Esophagus muscularis mucosa (tissue), 4 donors: ENCODE measurements around the gene GLRX2. TPM values are rescaled to one million over a fixed set of nuclear protein-coding genes. Genes with fewer than 3 reads are reported as not detected.

Experiments
- DNase-seq: peaks from one replicate; pipeline ENCODE4 v3.0.0-alpha.2; 2017; ENCODE audit errors: extremely low spot score
- H3K27ac ChIP-seq, 4 donors: fragments of 200-600 bp; sonication (generic); replicated peaks in 1 of 4; 1 replicate in 3 of 4; 2 replicates in 1 of 4; pipeline ENCODE4 v1.5.1; 2016 to 2019; ENCODE audit warnings: mild to moderate bottlenecking in 1 of 4
- H3K27me3 ChIP-seq, 4 donors: fragments of 200-600 bp; sonication (generic); one replicate each; pipeline versions ENCODE4 v1.5.1 to v1.6.0; 2016 to 2019
- H3K36me3 ChIP-seq, 4 donors: fragments of 200-600 bp; sonication (generic); one replicate each; pipeline ENCODE4 v1.5.1; 2016 to 2019
- H3K4me1 ChIP-seq, 4 donors: fragments of 200-600 bp; sonication (generic); one replicate each; pipeline ENCODE4 v1.5.1; 2016 to 2019
- H3K4me3 ChIP-seq, 4 donors: fragments of 200-600 bp; sonication (generic); 1 replicate in 2 of 4; 2 replicates in 2 of 4; pipeline ENCODE4 v1.5.1; 2016 to 2019; ENCODE audit warnings: mild to moderate bottlenecking in 4 of 4, moderate library complexity in 1 of 4
- H3K9me3 ChIP-seq, 4 donors: fragments of 200-600 bp; sonication (generic); 1 replicate in 3 of 4; 2 replicates in 1 of 4; pipeline ENCODE4 v1.5.1; 2016 to 2019
- EP300 ChIP-seq: sonication (generic); formaldehyde crosslinking; IDR thresholded peaks from one replicate; pipeline ENCODE4 v1.6.1; 2017; ENCODE audit warnings: antibody characterized with exemption
- POLR2A ChIP-seq: fragments of 450-650 bp; IDR thresholded peaks from one replicate; pipeline ENCODE4 v1.6.1; 2017; ENCODE audit warnings: antibody characterized with exemption, moderate library complexity, mild to moderate bottlenecking, low read depth
- POLR2AphosphoS5 ChIP-seq, 2 donors: sonication (generic); formaldehyde crosslinking; IDR thresholded peaks; one replicate each; pipeline ENCODE4 v1.6.1; 2017; ENCODE audit warnings: antibody characterized with exemption in 2 of 2
- WGBS: methylation state at CpG from one replicate; pipeline ENCODE4 v1.1.5; 2018; 5-methylcytosine and 5-hydroxymethylcytosine counted together
- intact Hi-C: fragments of 100-400 bp; cut with DNase I; formaldehyde crosslinking; loops from one replicate; pipeline ENCODE4 v1.15.1; 2023
- total RNA-seq, 4 donors: library from RNA; depleted of rRNA; stranded (reverse); fragments of >200 nt; gene quantifications; one replicate each; pipeline versions ENCODE4 v1.1.0 to v1.2.1, GENCODE V29; 2016
- TF ChIP-seq, protein P1 (sequence below), 3 experiments: fragments of 200-600 bp in 2 of 3; fragments of 450-650 bp in 1 of 3; sonication (generic) in 2 of 3; IDR thresholded peaks; one replicate each; pipeline ENCODE4 v1.5.1; 2017 to 2019; ENCODE audit warnings: antibody characterized with exemption in 3 of 3, mild to moderate bottlenecking in 2 of 3, moderate library complexity in 1 of 3

Gene GLRX2
- total RNA-seq, 4 donors from 2014 or later: 8.1 to 12.1 (median 10.0) TPM

DNA sequence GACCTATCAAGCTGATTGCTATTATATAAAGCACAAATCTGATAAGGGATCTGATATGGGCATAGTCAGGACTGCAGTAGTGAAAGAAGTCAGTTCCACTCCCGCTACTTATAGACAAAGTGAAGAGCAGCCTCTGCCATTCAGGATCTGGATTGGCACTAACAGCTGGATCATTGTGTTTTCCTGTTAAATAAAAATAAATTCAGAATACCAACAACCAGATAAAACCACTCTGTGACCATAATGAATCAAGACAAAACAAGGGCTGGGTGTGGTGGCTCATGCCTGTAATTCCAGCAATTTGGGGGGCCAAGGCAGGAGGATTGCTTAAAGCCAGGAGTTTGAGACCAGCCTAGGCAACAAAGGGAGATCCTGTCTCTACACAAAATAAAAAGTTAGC is 5.0 kb upstream of the GLRX2 start:
- 93% methylated on average over 1 of the region's 1 CpG for WGBS
- intact Hi-C loops: loop anchor here (10.0 kb wide), 1 partner anchor 505 kb away; no protein-coding TSS in a partner anchor
- H3K9me3 ChIP-seq: no peaks in the 10 kb centered on the region
- peaks cover 14 to 28% (median 26%) of the 10 kb centered on the region in 4 donors for H3K4me1 ChIP-seq
- no peak overlapping the region for H3K27ac ChIP-seq
- no peak overlapping the region for H3K4me3 ChIP-seq
- no peaks in the 10 kb centered on the region for H3K36me3 ChIP-seq
- TF ChIP-seq POLR2AphosphoS5 (IDR thresholded peaks at IDR 0.05): no peak
- no peak for TF ChIP-seq EP300
- TF ChIP-seq, protein P1, sequence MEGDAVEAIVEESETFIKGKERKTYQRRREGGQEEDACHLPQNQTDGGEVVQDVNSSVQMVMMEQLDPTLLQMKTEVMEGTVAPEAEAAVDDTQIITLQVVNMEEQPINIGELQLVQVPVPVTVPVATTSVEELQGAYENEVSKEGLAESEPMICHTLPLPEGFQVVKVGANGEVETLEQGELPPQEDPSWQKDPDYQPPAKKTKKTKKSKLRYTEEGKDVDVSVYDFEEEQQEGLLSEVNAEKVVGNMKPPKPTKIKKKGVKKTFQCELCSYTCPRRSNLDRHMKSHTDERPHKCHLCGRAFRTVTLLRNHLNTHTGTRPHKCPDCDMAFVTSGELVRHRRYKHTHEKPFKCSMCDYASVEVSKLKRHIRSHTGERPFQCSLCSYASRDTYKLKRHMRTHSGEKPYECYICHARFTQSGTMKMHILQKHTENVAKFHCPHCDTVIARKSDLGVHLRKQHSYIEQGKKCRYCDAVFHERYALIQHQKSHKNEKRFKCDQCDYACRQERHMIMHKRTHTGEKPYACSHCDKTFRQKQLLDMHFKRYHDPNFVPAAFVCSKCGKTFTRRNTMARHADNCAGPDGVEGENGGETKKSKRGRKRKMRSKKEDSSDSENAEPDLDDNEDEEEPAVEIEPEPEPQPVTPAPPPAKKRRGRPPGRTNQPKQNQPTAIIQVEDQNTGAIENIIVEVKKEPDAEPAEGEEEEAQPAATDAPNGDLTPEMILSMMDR (IDR thresholded peaks at IDR 0.05): no peak
- no peak for TF ChIP-seq POLR2A
- no peaks in the 10 kb centered on the region for H3K27me3 ChIP-seq
- DNase-seq: no peak

GRCh38 chr1:193109619-193110018 is 4.4 kb upstream of the GLRX2 start:
- H3K9me3 ChIP-seq: no peaks in the 10 kb centered on the region
- H3K27ac ChIP-seq: no peak overlapping the region
- WGBS: 93% methylated on average over 1 of the region's 1 CpG
- DNase-seq: no peak
- no peaks in the 10 kb centered on the region for H3K36me3 ChIP-seq
- no peaks in the 10 kb centered on the region for H3K27me3 ChIP-seq
- peaks cover 14 to 25% (median 24%) of the 10 kb centered on the region in 4 donors for H3K4me1 ChIP-seq
- intact Hi-C loops: loop anchor here (10.0 kb wide), 1 partner anchor 505 kb away; no protein-coding TSS in a partner anchor
- TF ChIP-seq POLR2AphosphoS5 (IDR thresholded peaks at IDR 0.05) (no peak), POLR2A (no peak), EP300 (no peak)
- TF ChIP-seq, protein P1 (IDR thresholded peaks at IDR 0.05): no peak
- no peak overlapping the region for H3K4me3 ChIP-seq

DNA sequence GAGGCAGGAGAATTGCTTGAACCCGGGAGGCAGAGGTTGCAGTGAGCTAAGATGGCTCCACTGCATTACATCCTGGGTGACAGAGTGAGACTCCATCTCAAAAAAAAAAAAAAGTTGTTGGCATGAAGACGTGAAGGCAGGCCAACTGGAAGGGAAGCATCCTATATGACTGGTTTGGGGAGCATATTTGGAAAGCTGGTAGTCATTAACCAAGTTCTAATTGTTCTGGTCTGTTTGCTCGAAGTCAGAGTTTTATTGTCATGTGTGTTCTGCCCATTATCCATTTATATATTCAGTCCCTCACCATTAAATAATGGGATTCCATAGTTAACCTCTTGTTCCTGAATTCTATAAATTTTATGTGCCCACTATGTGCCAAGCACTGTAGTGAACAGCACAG is 3.3 kb upstream of the GLRX2 start:
- Histone ChIP-seq H3K4me3 (no peak overlapping the region), H3K4me1 (peaks cover 19 to 27% (median 22%) of the 10 kb centered on the region in 4 donors), H3K9me3 (no peaks in the 10 kb centered on the region), H3K27me3 (no peaks in the 10 kb centered on the region), H3K27ac (no peak overlapping the region), H3K36me3 (no peaks in the 10 kb centered on the region)
- TF ChIP-seq EP300: no peak
- TF ChIP-seq, protein P1 (IDR thresholded peaks at IDR 0.05): no peak
- TF ChIP-seq POLR2A: no peak
- WGBS: 84% methylated on average over 3 of the region's 3 CpGs
- intact Hi-C loops: no loop called here
- no peak for DNase-seq

- Histone ChIP-seq H3K36me3 (peaks cover 0 to under 1% (median 0%) of the 10 kb centered on the region in 4 donors), H3K4me1 (peaks cover 17 to 28% (median 22%) of the 10 kb centered on the region in 4 donors), H3K27me3 (no peaks in the 10 kb centered on the region), H3K27ac (peak overlapping the region; percentile 91 to 96 (median 92)), H3K9me3 (no peaks in the 10 kb centered on the region), H3K4me3 (peak overlapping the region; percentile 72 to 88 (median 81))
- TF ChIP-seq, protein P1 (IDR thresholded peaks at IDR 0.05): no peak
- TF ChIP-seq POLR2A: no peak
- no peak for TF ChIP-seq EP300
- TF ChIP-seq POLR2AphosphoS5 (IDR thresholded peaks at IDR 0.05): no peak
- DNase-seq: no peak
- intact Hi-C loops: loop anchor here (1.0 kb wide), 1 partner anchor 16 kb away; no protein-coding TSS in a partner anchor
- WGBS: 34% methylated on average over 4 of the region's 4 CpGs
Observed at GRCh38 chr1:193105821-193106177, 585 bp upstream of the GLRX2 start.

DNA sequence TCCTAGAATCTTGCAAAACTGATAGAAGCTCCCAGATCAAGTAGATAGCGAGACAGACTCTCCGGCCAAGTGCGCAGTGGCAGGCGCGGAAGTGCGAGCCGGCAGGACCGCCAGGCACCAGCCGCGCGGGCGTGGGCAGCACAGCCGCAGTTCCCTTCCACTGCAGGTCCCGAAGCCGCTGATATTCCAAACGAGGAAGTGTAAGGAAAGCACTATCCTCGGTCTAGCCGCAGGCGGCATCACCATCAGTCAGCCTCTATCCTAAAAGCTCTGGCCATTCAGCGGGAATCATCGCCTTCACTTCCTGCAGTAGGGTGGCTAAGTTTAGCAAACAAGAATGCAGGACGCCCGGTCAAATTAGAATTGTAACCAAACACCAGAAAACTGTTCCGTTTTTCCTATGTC is 710 bp downstream of the GLRX2 start:
- WGBS: 0% methylated on average over 4 of the region's 24 CpGs
- no peaks in the 10 kb centered on the region for H3K9me3 ChIP-seq
- H3K4me1 ChIP-seq: peaks cover 17 to 28% (median 22%) of the 10 kb centered on the region in 4 donors
- H3K4me3 ChIP-seq: peak overlapping the region; percentile 72 to 88 (median 81)
- peaks cover 3 to 13% (median 12%) of the 10 kb centered on the region in 4 donors for H3K36me3 ChIP-seq
- intact Hi-C loops: loop anchor here (5.0 kb wide), 1 partner anchor 42 kb away; no protein-coding TSS in a partner anchor
- TF ChIP-seq, protein P1 (IDR thresholded peaks at IDR 0.05): no peak
- no peak for TF ChIP-seq EP300
- no peak for TF ChIP-seq POLR2A
- TF ChIP-seq POLR2AphosphoS5 (IDR thresholded peaks at IDR 0.05): no peak
- no peak for DNase-seq
- no peaks in the 10 kb centered on the region for H3K27me3 ChIP-seq
- peak overlapping the region; percentile 91 to 96 (median 92) for H3K27ac ChIP-seq
